Erythroblast (primary cell): Measurements from ENCODE around the gene SEH1L.

Experiments
- GATA1 ChIP-seq: IDR thresholded peaks from 2 replicates; pipeline ENCODE4 v1.6.1; 2011; ENCODE audit warnings: low read depth, mild to moderate bottlenecking, control low read depth, low read length, moderate library complexity
- POLR2A ChIP-seq: IDR thresholded peaks from 2 replicates; pipeline ENCODE4 v1.6.1; 2011; ENCODE audit warnings: mild to moderate bottlenecking, low read length

DNA sequence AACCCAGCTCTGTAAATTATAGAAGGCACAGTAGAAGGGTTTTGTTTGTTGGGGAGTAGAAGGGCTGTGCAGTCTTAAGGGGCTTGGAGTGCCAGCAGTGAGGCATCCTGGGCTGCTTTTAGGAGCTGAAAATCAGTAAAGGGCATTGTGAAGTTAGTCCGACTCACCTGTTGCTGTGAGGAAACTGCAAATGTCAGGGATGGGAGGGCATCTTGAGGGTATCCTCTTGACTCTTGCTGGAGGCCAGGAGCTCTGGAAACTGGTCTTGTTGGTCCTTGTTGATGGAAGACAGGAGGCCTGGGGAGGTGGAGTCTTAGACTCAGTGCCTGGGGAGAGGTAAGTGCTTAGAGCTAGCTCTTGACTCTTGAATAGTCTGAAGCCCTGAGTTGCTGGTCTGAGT, 57.5 kb downstream of the SEH1L start:
- no peak for TF ChIP-seq POLR2A
- TF ChIP-seq GATA1, result no peak
